ENCODE measurements around the gene SRP19.

SRP19 gene

GRCh38 chr5:112880219-112880964 lies 19.3 kb downstream of the SRP19 start:
- H3K4ac ChIP-seq (ENCODE audit: low read depth, low read length): no peak overlapping the region
- no peaks in the 10 kb centered on the region for H3K4me1 ChIP-seq (ENCODE audit: control insufficient read depth in 1 of 2, insufficient read depth in 2 of 2, low read length in 2 of 2)
- H3K9me3 ChIP-seq (ENCODE audit: insufficient read depth, low read depth, low read length): no peaks in the 10 kb centered on the region
- no peak overlapping the region for H3K18ac ChIP-seq (ENCODE audit: low read length)
- H3K27ac ChIP-seq (ENCODE audit: low read depth, low read length): no peak overlapping the region
- H2AFZ ChIP-seq (ENCODE audit: insufficient read depth, low read length, poor library complexity): no peak overlapping the region
- no peak overlapping the region for H3K23ac ChIP-seq (ENCODE audit: low read length)
- no CpG with 5 or more reads among the region's 2 CpGs for WGBS (ENCODE audit: extremely low coverage, insufficient coverage, insufficient read length)
- no peak overlapping the region for H3K14ac ChIP-seq (ENCODE audit: low read length)
- no peak for DNase-seq
- H3K4me2 ChIP-seq (ENCODE audit: low read length): no peak overlapping the region
- H2BK12ac ChIP-seq (ENCODE audit: low read length): no peak overlapping the region
- H2AK5ac ChIP-seq (ENCODE audit: low read length): no peak overlapping the region
- no peaks in the 10 kb centered on the region for H3K79me1 ChIP-seq (ENCODE audit: low read length)
- no peaks in the 10 kb centered on the region for H3K27me3 ChIP-seq (ENCODE audit: insufficient read depth, low read length)
- H3K9ac ChIP-seq (ENCODE audit: low read length): no peak overlapping the region
- H4K12ac ChIP-seq (ENCODE audit: low read depth, low read length): no peak overlapping the region
- no peak overlapping the region for H4K8ac ChIP-seq (ENCODE audit: low read depth, low read length)
- H2BK5ac ChIP-seq (ENCODE audit: low read depth, low read length, poor library complexity): no peak overlapping the region
- peaks cover 8 to 39% of the 10 kb centered on the region in 2 experiments for H3K36me3 ChIP-seq (ENCODE audit: control insufficient read depth in 1 of 2, insufficient read depth in 2 of 2, low read length in 2 of 2)
- no peak overlapping the region for H2BK120ac ChIP-seq (ENCODE audit: insufficient read depth, low read length, poor library complexity)
- no peak overlapping the region for H4K91ac ChIP-seq (ENCODE audit: low read depth, low read length)
- no peaks in the 10 kb centered on the region for H3K79me2 ChIP-seq (ENCODE audit: control insufficient read depth, insufficient read depth, low read length, poor library complexity)
- no peak overlapping the region for H3K4me3 ChIP-seq (ENCODE audit: low read depth, low read length)

- no CpG with 5 or more reads among the region's 2 CpGs for WGBS (ENCODE audit: extremely low coverage, insufficient coverage, insufficient read length)
- Histone ChIP-seq H3K9ac (ENCODE audit: low read length) (no peak overlapping the region), H3K4ac (ENCODE audit: low read depth, low read length) (no peak overlapping the region), H3K18ac (ENCODE audit: low read length) (no peak overlapping the region), H3K23ac (ENCODE audit: low read length) (no peak overlapping the region), H3K27ac (ENCODE audit: low read depth, low read length) (no peak overlapping the region), H3K4me3 (ENCODE audit: low read depth, low read length) (no peak overlapping the region), H3K36me3 (ENCODE audit: control insufficient read depth in 1 of 2, insufficient read depth in 2 of 2, low read length in 2 of 2) (peaks cover 9 to 45% of the 10 kb centered on the region in 2 experiments), H3K79me2 (ENCODE audit: control insufficient read depth, insufficient read depth, low read length, poor library complexity) (no peaks in the 10 kb centered on the region), H3K4me2 (ENCODE audit: low read length) (no peak overlapping the region), H4K91ac (ENCODE audit: low read depth, low read length) (no peak overlapping the region), H4K8ac (ENCODE audit: low read depth, low read length) (no peak overlapping the region), H2BK5ac (ENCODE audit: low read depth, low read length, poor library complexity) (no peak overlapping the region), H3K9me3 (ENCODE audit: insufficient read depth, low read depth, low read length) (no peaks in the 10 kb centered on the region), H2BK120ac (ENCODE audit: insufficient read depth, low read length, poor library complexity) (no peak overlapping the region), H3K4me1 (ENCODE audit: control insufficient read depth in 1 of 2, insufficient read depth in 2 of 2, low read length in 2 of 2) (no peaks in the 10 kb centered on the region), H3K14ac (ENCODE audit: low read length) (no peak overlapping the region), H3K79me1 (ENCODE audit: low read length) (no peaks in the 10 kb centered on the region), H2AK5ac (ENCODE audit: low read length) (no peak overlapping the region), H3K27me3 (ENCODE audit: insufficient read depth, low read length) (no peaks in the 10 kb centered on the region), H2BK12ac (ENCODE audit: low read length) (no peak overlapping the region), H2AFZ (ENCODE audit: insufficient read depth, low read length, poor library complexity) (no peak overlapping the region), H4K12ac (ENCODE audit: low read depth, low read length) (no peak overlapping the region)
- no peak for DNase-seq
Observed at GRCh38 chr5:112883192-112883591, 22.1 kb downstream of the SRP19 start.

- Histone ChIP-seq H3K9me3 (ENCODE audit: insufficient read depth, low read depth, low read length) (no peaks in the 10 kb centered on the region), H3K18ac (ENCODE audit: low read length) (peak overlapping the region; percentile 63), H3K79me2 (ENCODE audit: control insufficient read depth, insufficient read depth, low read length, poor library complexity) (no peaks in the 10 kb centered on the region), H3K27ac (ENCODE audit: low read depth, low read length) (no peak overlapping the region), H3K36me3 (ENCODE audit: control insufficient read depth in 1 of 2, insufficient read depth in 2 of 2, low read length in 2 of 2) (peaks cover 11 to 44% of the 10 kb centered on the region in 2 experiments), H2AK5ac (ENCODE audit: low read length) (no peak overlapping the region), H3K27me3 (ENCODE audit: insufficient read depth, low read length) (no peaks in the 10 kb centered on the region), H4K12ac (ENCODE audit: low read depth, low read length) (no peak overlapping the region), H2BK12ac (ENCODE audit: low read length) (no peak overlapping the region), H4K91ac (ENCODE audit: low read depth, low read length) (no peak overlapping the region), H3K79me1 (ENCODE audit: low read length) (no peaks in the 10 kb centered on the region), H2AFZ (ENCODE audit: insufficient read depth, low read length, poor library complexity) (no peak overlapping the region), H2BK5ac (ENCODE audit: low read depth, low read length, poor library complexity) (no peak overlapping the region), H4K8ac (ENCODE audit: low read depth, low read length) (no peak overlapping the region), H3K4ac (ENCODE audit: low read depth, low read length) (no peak overlapping the region), H3K4me1 (ENCODE audit: control insufficient read depth in 1 of 2, insufficient read depth in 2 of 2, low read length in 2 of 2) (no peaks in the 10 kb centered on the region), H3K4me2 (ENCODE audit: low read length) (no peak overlapping the region), H3K23ac (ENCODE audit: low read length) (no peak overlapping the region), H3K4me3 (ENCODE audit: low read depth, low read length) (no peak overlapping the region), H3K14ac (ENCODE audit: low read length) (no peak overlapping the region), H3K9ac (ENCODE audit: low read length) (no peak overlapping the region), H2BK120ac (ENCODE audit: insufficient read depth, low read length, poor library complexity) (no peak overlapping the region)
- no peak for DNase-seq
- no CpG with 5 or more reads among the region's 3 CpGs for whole genome bisulfite sequencing (ENCODE audit: extremely low coverage, insufficient coverage, insufficient read length)
Observed at GRCh38 chr5:112885001-112885400, 23.9 kb downstream of the SRP19 start.

GRCh38 chr5:112886975-112887374 lies 25.9 kb downstream of the SRP19 start:
- H4K91ac ChIP-seq (ENCODE audit: low read depth, low read length): no peak overlapping the region

More at GRCh38 chr5:112886975-112887374, 25.9 kb downstream of the SRP19 start:
- Histone ChIP-seq H3K9ac (ENCODE audit: low read length) (no peak overlapping the region), H2BK120ac (ENCODE audit: insufficient read depth, low read length, poor library complexity) (no peak overlapping the region), H3K4ac (ENCODE audit: low read depth, low read length) (no peak overlapping the region), H3K23ac (ENCODE audit: low read length) (no peak overlapping the region), H3K14ac (ENCODE audit: low read length) (no peak overlapping the region), H3K27ac (ENCODE audit: low read depth, low read length) (no peak overlapping the region), H2BK5ac (ENCODE audit: low read depth, low read length, poor library complexity) (no peak overlapping the region), H2AFZ (ENCODE audit: insufficient read depth, low read length, poor library complexity) (no peak overlapping the region), H3K9me3 (ENCODE audit: insufficient read depth, low read depth, low read length) (no peaks in the 10 kb centered on the region), H4K8ac (ENCODE audit: low read depth, low read length) (no peak overlapping the region), H3K36me3 (ENCODE audit: control insufficient read depth in 1 of 2, insufficient read depth in 2 of 2, low read length in 2 of 2) (peaks cover 12 to 39% of the 10 kb centered on the region in 2 experiments), H3K79me1 (ENCODE audit: low read length) (no peaks in the 10 kb centered on the region), H2BK12ac (ENCODE audit: low read length) (no peak overlapping the region), H3K4me3 (ENCODE audit: low read depth, low read length) (no peak overlapping the region), H2AK5ac (ENCODE audit: low read length) (no peak overlapping the region), H3K4me2 (ENCODE audit: low read length) (no peak overlapping the region), H3K4me1 (ENCODE audit: control insufficient read depth in 1 of 2, insufficient read depth in 2 of 2, low read length in 2 of 2) (no peaks in the 10 kb centered on the region), H3K27me3 (ENCODE audit: insufficient read depth, low read length) (no peaks in the 10 kb centered on the region), H4K12ac (ENCODE audit: low read depth, low read length) (no peak overlapping the region), H3K18ac (ENCODE audit: low read length) (no peak overlapping the region), H3K79me2 (ENCODE audit: control insufficient read depth, insufficient read depth, low read length, poor library complexity) (no peaks in the 10 kb centered on the region)
- no CpG with 5 or more reads among the region's 4 CpGs for WGBS (ENCODE audit: extremely low coverage, insufficient coverage, insufficient read length)
- DNase-seq: no peak
